ENCODE measurements around the gene ESR1. TPM values are rescaled to one million over a fixed set of nuclear protein-coding genes. Genes with fewer than 3 reads are reported as not detected.

The ESR1 gene
- polyA plus RNA-seq, 1 of the 3 experiments (the other 2 are of a cell fraction): under 0.01 TPM

DNA sequence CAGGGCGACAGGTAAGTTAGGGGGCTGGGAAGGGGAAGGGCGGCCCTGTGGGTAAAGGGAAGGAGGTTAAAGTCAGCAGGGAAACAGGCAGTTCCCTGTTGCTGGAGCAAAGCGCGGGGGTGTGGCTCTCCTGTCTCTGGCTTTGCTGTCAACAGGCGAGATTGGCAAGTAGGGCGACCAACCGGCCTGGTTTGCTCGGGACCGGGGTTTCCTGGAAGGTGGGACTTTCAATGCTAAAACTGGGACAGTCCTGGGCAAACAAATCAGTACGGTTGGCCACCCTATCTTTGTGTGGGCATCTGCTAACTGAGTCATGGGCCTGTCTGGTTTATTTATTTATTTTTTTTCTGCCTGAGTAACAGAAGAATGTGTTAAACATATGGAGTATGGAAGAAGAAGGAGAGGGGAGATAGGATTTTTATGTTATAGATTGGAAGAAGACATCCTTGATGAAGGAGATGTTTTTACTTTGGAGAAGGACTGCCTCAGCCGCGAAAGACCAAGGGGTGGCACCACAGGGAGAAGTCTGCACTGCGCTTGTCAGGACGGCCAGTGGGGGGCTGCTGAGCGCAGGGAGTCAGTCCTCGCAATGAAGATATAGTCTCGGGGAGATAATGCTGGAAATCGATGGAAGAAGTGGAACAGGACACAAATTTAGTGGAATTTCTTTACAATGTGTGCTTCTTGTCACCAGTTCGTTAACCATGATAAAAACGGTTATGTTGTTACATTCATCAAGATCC, 43.4 kb upstream of the ESR1 start:
- H3K4me2 ChIP-seq: peak overlapping the region; percentile 63
- 28% methylated on average over 20 of the region's 20 CpGs for WGBS (ENCODE audit: low lambda C conversion rate)
- no peaks in the 10 kb centered on the region for H3K36me3 ChIP-seq (replicated peaks in 1 of 2; ENCODE audit: control insufficient read depth in 1 of 2, insufficient read depth in 2 of 2, low read length in 1 of 2)
- H3K9ac ChIP-seq: no peak overlapping the region
- H2AFZ ChIP-seq (ENCODE audit: low read depth): peak overlapping the region; percentile 63; the same call in 1 of the 2 replicates
- peak; percentile 67 for DNase-seq
- ChIA-PET CTCF (interaction anchor here (0.9 to 4.4 kb wide), 21 partner anchors 9 to 1190 kb away, joined by 3 to 69 read pairs (median 4); no protein-coding TSS in a partner anchor), POLR2A (no interaction called here)
- H3K27ac ChIP-seq (ENCODE audit: low read depth in 2 of 2, low read length in 1 of 2): no peak overlapping the region
- no peaks in the 10 kb centered on the region; a peak in 2 of 4 replicates for H3K4me1 ChIP-seq (ENCODE audit: control insufficient read depth in 1 of 2, insufficient read depth in 2 of 2, low read depth in 1 of 2, low read length in 1 of 2)
- no peaks in the 10 kb centered on the region for H3K27me3 ChIP-seq (ENCODE audit: insufficient read depth)
- H4K20me1 ChIP-seq (ENCODE audit: insufficient read depth): no peaks in the 10 kb centered on the region
- H3K4me3 ChIP-seq (ENCODE audit: low read depth in 2 of 2, low read length in 1 of 2): peak overlapping the region; percentile 12 to 54; a peak in 3 of 4 replicates
- TF ChIP-seq, protein P1, sequence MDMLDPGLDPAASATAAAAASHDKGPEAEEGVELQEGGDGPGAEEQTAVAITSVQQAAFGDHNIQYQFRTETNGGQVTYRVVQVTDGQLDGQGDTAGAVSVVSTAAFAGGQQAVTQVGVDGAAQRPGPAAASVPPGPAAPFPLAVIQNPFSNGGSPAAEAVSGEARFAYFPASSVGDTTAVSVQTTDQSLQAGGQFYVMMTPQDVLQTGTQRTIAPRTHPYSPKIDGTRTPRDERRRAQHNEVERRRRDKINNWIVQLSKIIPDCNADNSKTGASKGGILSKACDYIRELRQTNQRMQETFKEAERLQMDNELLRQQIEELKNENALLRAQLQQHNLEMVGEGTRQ (IDR thresholded peaks at IDR 0.05; ENCODE audit: borderline replicate concordance, low read depth, low read length): no peak
- TF ChIP-seq, protein P2, sequence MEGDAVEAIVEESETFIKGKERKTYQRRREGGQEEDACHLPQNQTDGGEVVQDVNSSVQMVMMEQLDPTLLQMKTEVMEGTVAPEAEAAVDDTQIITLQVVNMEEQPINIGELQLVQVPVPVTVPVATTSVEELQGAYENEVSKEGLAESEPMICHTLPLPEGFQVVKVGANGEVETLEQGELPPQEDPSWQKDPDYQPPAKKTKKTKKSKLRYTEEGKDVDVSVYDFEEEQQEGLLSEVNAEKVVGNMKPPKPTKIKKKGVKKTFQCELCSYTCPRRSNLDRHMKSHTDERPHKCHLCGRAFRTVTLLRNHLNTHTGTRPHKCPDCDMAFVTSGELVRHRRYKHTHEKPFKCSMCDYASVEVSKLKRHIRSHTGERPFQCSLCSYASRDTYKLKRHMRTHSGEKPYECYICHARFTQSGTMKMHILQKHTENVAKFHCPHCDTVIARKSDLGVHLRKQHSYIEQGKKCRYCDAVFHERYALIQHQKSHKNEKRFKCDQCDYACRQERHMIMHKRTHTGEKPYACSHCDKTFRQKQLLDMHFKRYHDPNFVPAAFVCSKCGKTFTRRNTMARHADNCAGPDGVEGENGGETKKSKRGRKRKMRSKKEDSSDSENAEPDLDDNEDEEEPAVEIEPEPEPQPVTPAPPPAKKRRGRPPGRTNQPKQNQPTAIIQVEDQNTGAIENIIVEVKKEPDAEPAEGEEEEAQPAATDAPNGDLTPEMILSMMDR (IDR thresholded peaks at IDR 0.05): peak; percentile 66
- peak; percentile 56 for TF ChIP-seq RAD21 (IDR thresholded peaks at IDR 0.05; ENCODE audit: low read length)
- peak; percentile 44; the same call in 1 of the 2 replicates for TF ChIP-seq SMC3 (IDR thresholded peaks at IDR 0.05; ENCODE audit: low read depth, low read length)
- TF ChIP-seq NRF1 (IDR thresholded peaks at IDR 0.05; ENCODE audit: low read depth, low read length): peak; percentile 6; the same call in 1 of the 2 replicates
- TF ChIP-seq, protein P3, sequence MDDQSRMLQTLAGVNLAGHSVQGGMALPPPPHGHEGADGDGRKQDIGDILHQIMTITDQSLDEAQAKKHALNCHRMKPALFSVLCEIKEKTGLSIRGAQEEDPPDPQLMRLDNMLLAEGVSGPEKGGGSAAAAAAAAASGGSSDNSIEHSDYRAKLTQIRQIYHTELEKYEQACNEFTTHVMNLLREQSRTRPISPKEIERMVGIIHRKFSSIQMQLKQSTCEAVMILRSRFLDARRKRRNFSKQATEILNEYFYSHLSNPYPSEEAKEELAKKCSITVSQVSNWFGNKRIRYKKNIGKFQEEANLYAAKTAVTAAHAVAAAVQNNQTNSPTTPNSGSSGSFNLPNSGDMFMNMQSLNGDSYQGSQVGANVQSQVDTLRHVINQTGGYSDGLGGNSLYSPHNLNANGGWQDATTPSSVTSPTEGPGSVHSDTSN (IDR thresholded peaks at IDR 0.05): peak; percentile 82
- TF ChIP-seq, protein P4, sequence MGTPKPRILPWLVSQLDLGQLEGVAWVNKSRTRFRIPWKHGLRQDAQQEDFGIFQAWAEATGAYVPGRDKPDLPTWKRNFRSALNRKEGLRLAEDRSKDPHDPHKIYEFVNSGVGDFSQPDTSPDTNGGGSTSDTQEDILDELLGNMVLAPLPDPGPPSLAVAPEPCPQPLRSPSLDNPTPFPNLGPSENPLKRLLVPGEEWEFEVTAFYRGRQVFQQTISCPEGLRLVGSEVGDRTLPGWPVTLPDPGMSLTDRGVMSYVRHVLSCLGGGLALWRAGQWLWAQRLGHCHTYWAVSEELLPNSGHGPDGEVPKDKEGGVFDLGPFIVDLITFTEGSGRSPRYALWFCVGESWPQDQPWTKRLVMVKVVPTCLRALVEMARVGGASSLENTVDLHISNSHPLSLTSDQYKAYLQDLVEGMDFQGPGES (IDR thresholded peaks at IDR 0.05; ENCODE audit: low read depth, low read length): no peak
- no peak for TF ChIP-seq CHD2 (IDR thresholded peaks at IDR 0.05; ENCODE audit: low read length, partially characterized antibody)
- H3K9me3 ChIP-seq: no peaks in the 10 kb centered on the region
- H3K9me2 ChIP-seq: no peaks in the 10 kb centered on the region
- H3K79me2 ChIP-seq (ENCODE audit: insufficient read depth): no peaks in the 10 kb centered on the region
- peaks cover 4% of the 10 kb centered on the region for H3F3A ChIP-seq (replicated peaks; ENCODE audit: insufficient read depth)

DNA sequence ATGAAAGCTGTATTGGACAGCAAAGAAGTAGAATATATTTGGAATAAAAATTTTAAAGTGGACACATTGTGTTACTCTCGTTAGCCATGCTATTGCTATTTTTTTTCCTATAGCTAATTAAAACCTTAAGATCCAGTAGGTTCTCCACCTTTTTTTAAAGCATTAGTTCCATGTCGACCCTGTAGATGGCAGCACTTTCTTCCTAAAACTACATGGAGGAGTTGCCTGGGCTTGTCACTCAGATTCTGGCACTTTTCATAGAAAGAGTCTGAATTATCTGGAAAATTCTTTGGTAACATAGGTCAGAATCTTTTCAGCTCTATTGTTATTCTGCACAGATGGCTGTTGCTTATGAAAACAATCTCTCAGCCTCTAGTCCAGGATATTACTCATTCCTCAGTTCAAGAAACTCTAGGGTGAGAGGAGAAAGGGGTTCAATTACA, 42.0 kb upstream of the ESR1 start:
- H3K4me1 ChIP-seq (ENCODE audit: control insufficient read depth in 1 of 2, insufficient read depth in 2 of 2, low read depth in 1 of 2, low read length in 1 of 2): no peaks in the 10 kb centered on the region; a peak in 2 of 4 replicates
- H3K27me3 ChIP-seq (ENCODE audit: insufficient read depth): no peaks in the 10 kb centered on the region
- H2AFZ ChIP-seq (ENCODE audit: low read depth): no peak overlapping the region
- peak overlapping the region in 1 of 2 experiments; percentile 14; a peak in 1 of 4 replicates for H3K4me3 ChIP-seq (ENCODE audit: low read depth in 2 of 2, low read length in 1 of 2)
- peak overlapping the region; percentile 62; the same call in 1 of the 2 replicates for H3K4me2 ChIP-seq
- no peaks in the 10 kb centered on the region for H3K79me2 ChIP-seq (ENCODE audit: insufficient read depth)
- peak; percentile 61 for DNase-seq
- no peaks in the 10 kb centered on the region for H3K36me3 ChIP-seq (replicated peaks in 1 of 2; ENCODE audit: control insufficient read depth in 1 of 2, insufficient read depth in 2 of 2, low read length in 1 of 2)
- H3K9ac ChIP-seq: no peak overlapping the region
- ChIA-PET POLR2A (no interaction called here), CTCF (interaction anchor here (0.6 to 4.4 kb wide), 35 partner anchors 8 to 1189 kb away, joined by 3 to 69 read pairs (median 4); no protein-coding TSS in a partner anchor)
- peaks cover 4% of the 10 kb centered on the region for H3F3A ChIP-seq (replicated peaks; ENCODE audit: insufficient read depth)
- no peak overlapping the region for H3K27ac ChIP-seq (ENCODE audit: low read depth in 2 of 2, low read length in 1 of 2)
- no peaks in the 10 kb centered on the region for H4K20me1 ChIP-seq (ENCODE audit: insufficient read depth)
- H3K9me3 ChIP-seq: no peaks in the 10 kb centered on the region
- WGBS (ENCODE audit: low lambda C conversion rate): 2% methylated on average over 2 of the region's 2 CpGs
- H3K9me2 ChIP-seq: no peaks in the 10 kb centered on the region
- TF ChIP-seq RAD21 (IDR thresholded peaks at IDR 0.05; ENCODE audit: low read length): peak; percentile 73
- TF ChIP-seq FOXJ3 (CRISPR knock-in tag; IDR thresholded peaks at IDR 0.05): no peak
- no peak for TF ChIP-seq SIN3A (IDR thresholded peaks at IDR 0.05; ENCODE audit: borderline replicate concordance, low read depth, low read length)
- TF ChIP-seq TEAD4 (IDR thresholded peaks at IDR 0.05; ENCODE audit: borderline replicate concordance, insufficient read depth): no peak
- TF ChIP-seq TCF12 (IDR thresholded peaks at IDR 0.05): peak; percentile 33; the same call in 1 of the 2 replicates
- TF ChIP-seq FOXM1 (IDR thresholded peaks at IDR 0.05; ENCODE audit: low read depth): no peak
- no peak for TF ChIP-seq EZH2phosphoT487 (IDR thresholded peaks at IDR 0.05; ENCODE audit: borderline replicate concordance, low read depth)
- TF ChIP-seq, protein P2 (IDR thresholded peaks at IDR 0.05): peak; percentile 76
- TF ChIP-seq MEF2A (IDR thresholded peaks at IDR 0.05; ENCODE audit: borderline replicate concordance, low read depth): no peak
- TF ChIP-seq, protein P1 (IDR thresholded peaks at IDR 0.05; ENCODE audit: borderline replicate concordance, low read depth, low read length): no peak
- TF ChIP-seq RXRA (IDR thresholded peaks at IDR 0.05; ENCODE audit: borderline replicate concordance, low read depth): no peak

Data from SK-N-SH (cell line).